ENCODE measurements around the gene BTN3A1.
"Not testable (repeated sequence)": the region's sequence is repeated elsewhere in the genome, so short reads cannot be mapped to it uniquely, and the experiment has no call there.

Gene BTN3A1

GRCh38 chr6:26412954-26413353 is 10.9 kb downstream of the BTN3A1 start:
- DNase-seq (ENCODE audit: extremely low read depth in 1 of 2, low read depth in 1 of 2) = no peak

DNA sequence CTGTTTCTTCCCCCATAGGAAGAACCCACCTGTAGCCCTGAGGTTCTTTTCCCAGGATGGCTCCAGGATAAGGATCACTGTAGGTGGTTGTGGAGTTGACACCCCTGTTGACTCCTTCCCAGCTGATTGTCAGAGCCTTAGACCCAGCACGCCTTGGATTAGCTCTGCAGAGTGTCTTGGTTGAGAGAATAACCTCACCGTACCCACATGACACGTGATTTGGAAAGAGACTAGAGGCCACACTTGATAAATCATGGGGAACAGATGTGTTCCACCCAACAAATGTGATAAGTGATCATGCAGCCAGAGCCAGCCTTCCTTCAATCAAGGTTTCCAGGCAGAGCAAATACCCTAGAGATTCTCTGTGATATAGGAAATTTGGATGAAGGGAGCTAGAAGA is 12.2 kb downstream of the BTN3A1 start:
- DNase-seq (ENCODE audit: extremely low read depth in 1 of 2, low read depth in 1 of 2) = no peak

- no peak for DNase-seq (ENCODE audit: extremely low read depth in 1 of 2, low read depth in 1 of 2)
These were observed 13.1 kb downstream of the BTN3A1 start for GRCh38 chr6:26415036-26415614.

DNA sequence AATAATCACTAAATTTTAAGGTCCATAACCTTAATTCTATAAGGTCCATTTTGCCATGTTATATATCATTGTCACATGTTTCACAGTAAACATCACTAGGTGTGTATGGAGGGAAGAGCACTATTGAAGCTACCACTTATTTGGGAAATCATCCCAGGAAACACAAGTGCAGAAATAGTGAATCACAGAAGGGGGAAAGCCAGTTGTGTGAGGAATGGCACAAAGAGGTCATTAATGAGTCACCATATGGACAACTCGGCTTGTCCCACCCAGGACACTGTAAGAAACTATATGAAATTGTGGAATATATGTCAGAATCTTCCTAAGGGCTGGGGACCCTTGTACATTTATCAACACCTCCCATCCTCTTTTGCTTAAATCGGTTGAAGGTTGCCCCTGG is 13.7 kb downstream of the BTN3A1 start:
- no peak for DNase-seq (ENCODE audit: extremely low read depth in 1 of 2, low read depth in 1 of 2)

GRCh38 chr6:26416288-26416687 is 14.2 kb downstream of the BTN3A1 start:
- DNase-seq (ENCODE audit: extremely low read depth in 1 of 2, low read depth in 1 of 2) = no peak

DNA sequence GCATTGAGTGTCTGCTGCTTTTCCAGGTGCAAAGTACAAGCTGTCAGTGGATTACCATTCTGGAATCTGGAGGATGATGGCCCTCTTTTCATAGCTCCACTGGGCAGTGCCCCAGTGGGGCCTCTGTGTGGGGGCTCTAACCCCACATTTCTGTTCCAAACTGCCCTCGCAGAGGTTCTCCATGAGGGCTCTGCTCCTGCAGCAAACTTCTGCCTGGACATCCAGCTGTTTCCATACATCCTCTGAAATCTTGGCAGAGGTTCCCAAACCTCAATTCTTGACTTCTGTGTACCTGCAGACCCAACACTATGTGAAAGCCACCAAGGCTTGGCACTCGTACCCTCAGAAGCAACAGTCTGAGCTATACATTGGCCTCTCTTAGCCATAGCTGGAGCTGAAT is 16.0 kb downstream of the BTN3A1 start:
- not testable (repeated sequence) for DNase-seq (ENCODE audit: extremely low read depth in 1 of 2, low read depth in 1 of 2)

GRCh38 chr6:26418795-26419194 is 16.7 kb downstream of the BTN3A1 start:
- not testable (repeated sequence) for DNase-seq (ENCODE audit: extremely low read depth in 1 of 2, low read depth in 1 of 2)

DNA sequence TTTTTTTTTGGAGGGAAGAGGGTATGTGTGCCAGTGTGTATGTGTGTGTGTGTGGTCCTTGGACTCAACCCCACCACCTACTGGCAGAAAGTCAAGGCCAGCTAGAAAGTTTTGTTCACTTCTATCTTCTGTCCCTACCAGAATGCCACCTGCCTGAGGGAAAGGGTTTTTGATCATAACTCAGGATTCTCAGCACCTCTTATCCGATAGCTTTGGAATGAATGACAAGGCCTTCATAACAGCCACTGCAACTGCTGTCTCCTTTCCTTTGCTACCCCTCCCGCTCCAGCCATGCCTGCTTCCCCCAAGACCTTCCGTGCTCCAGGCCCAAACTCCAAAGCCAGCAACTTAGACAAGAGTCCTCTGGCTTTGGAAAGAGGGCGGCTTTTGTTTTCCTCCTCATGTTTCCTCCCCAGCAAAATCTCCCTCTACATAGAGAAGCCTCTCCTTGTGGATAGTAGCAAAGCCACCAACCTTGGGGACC is 18.7 kb downstream of the BTN3A1 start:
- no peak for DNase-seq (ENCODE audit: extremely low read depth in 1 of 2, low read depth in 1 of 2)

DNA sequence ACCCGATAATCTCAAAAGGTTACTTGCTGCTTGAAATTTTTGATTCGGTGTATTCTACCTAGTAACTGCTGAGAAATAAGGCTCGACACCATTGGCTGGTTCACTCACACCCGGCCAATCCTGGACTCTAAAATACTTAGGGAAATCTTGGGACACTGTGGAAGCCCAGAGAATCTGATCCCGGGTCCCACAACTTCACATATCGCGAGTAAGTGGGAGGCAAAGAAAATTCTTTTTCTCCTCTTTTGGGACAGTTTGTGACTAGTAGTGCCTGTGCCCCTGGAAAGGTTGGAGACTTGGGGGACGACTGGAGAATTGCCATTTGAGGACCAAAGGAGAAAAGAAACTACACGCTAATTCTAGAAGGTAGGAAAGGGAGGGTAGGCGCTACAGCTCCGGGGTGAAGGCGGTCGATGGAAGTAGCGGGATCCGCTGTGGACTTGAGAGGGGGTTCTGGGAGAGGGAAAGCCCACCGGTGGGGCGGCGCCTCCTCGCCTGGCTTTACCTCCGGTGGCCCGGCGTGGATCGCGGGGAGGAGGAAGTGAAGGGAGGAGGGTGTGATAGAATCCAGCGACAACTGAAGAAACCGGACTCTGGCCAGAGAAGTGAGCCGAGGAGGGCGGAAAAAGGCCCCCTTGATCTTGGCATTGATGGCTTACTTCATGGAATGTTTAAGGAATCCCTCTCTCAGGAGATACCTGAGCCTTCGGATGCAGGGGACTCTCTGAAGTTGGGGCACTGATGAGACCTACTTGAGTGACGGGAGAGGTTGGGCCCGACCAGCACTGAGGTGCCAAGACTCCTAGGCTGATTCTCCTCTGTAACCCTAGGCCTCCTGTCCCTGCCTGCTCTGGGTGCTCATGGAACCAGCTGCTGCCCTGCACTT is 19.4 kb downstream of the BTN3A1 start:
- DNase-seq (ENCODE audit: extremely low read depth in 1 of 2, low read depth in 1 of 2) = no peak

- no peak for DNase-seq (ENCODE audit: extremely low read depth in 1 of 2, low read depth in 1 of 2)
These were observed 20.3 kb downstream of the BTN3A1 start for GRCh38 chr6:26422329-26422728.

- DNase-seq (ENCODE audit: extremely low read depth in 1 of 2, low read depth in 1 of 2) = no peak
These were observed 24.8 kb downstream of the BTN3A1 start for GRCh38 chr6:26426691-26427450.

DNA sequence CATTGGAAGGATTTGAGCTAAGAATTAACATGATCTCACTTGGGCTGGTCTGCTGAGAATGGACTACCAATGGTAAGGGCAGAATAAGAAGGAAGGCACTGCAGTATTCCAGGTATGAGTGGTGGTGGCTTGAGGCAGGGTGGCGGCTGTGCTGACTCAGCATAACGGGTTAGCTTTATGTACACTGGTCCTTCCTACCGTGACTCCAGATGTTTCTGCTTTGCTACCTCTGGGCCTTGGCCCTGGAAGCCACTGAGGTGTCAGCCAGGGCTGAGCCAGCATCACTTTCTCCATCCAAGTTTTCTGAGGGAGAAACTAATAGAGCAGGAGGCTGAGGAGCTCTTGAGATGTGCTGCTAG is 25.4 kb downstream of the BTN3A1 start:
- no peak for DNase-seq (ENCODE audit: extremely low read depth in 1 of 2, low read depth in 1 of 2)

GRCh38 chr6:26428206-26428605 is 26.1 kb downstream of the BTN3A1 start:
- DNase-seq (ENCODE audit: extremely low read depth in 1 of 2, low read depth in 1 of 2) = no peak

DNA sequence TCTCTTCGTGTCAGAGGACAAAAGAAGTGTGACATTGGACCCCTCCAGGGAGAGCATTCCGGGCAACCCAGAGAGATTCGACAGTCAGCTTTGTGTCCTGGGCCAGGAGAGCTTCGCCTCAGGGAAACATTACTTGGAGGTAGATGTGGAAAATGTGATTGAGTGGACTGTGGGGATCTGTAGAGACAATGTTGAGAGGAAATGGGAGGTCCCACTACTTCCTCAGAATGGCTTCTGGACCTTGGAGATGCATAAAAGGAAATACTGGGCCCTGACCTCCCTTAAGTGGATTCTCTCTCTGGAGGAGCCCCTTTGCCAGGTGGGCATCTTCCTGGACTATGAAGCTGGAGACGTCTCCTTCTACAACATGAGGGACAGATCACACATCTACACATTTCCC is 28.7 kb downstream of the BTN3A1 start:
- no peak for DNase-seq (ENCODE audit: extremely low read depth in 1 of 2, low read depth in 1 of 2)

DNA sequence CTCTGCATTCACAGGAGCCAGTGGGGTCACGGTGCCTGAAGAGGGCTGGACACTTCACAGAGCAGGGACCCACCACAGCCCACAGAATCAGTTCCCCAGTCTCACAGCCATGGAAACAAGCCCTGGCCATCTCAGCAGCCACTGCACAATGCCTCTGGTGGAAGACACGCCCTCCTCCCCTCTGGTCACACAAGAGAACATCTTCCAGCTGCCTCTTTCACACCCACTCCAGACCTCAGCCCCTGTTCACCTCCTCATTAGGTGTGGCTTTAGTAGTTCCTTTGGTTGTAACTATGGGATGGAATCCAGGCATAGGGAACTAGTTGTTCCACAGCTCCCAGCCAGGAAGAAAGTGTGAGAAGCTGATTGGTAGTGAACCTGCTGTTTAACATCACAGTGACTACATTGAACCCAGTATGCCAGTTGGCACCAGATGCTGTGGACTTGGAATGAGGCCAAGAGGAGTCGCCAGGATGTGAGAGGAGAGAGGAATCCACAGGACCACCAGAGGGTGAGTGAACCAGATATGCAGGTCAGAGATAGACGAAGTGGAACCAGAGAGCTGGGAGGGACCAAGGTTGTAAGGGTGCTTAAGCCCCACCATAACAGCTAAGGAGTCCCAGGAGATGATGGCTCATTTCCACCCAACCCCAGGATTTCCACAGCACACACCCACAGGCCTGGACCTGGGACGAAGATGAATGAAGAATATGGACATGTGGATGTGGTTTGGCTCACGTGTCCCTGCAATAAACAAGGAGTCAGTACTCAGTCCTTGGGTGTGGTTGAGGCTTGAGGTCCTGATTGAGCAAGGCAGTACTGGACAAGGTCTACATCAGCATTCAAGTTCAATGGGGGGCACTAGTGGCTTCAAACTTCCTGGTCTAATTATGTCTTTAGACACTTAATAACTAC is 29.4 kb downstream of the BTN3A1 start:
- no peak for DNase-seq (ENCODE audit: extremely low read depth in 1 of 2, low read depth in 1 of 2)

DNA sequence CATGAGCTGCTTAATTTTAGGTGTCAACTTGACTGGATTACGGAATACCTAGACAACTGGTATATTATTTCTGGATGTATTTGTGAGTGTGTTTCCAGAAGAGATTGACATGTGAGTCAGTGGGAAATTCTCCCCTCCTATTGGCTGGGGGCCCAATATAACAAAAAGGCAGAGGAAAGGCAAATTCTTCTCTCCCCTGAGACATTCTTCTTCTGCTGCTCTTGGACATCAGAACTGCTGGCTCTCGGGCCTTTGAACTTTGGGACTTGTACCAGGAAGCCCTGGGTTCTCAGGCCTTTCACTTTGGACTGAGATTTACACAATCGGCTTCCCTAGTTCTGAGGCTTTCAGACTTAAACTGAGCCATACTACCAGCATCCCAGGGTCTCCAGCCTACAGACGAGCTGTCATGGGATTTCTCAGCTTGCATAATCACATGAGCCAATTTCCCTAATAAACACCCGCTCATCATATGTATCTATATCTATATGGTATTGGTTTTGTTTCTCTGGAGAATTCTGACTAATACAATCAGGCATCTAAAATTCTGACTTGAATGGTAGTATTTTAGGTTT is 30.6 kb downstream of the BTN3A1 start:
- no peak for DNase-seq (ENCODE audit: extremely low read depth in 1 of 2, low read depth in 1 of 2)

DNA sequence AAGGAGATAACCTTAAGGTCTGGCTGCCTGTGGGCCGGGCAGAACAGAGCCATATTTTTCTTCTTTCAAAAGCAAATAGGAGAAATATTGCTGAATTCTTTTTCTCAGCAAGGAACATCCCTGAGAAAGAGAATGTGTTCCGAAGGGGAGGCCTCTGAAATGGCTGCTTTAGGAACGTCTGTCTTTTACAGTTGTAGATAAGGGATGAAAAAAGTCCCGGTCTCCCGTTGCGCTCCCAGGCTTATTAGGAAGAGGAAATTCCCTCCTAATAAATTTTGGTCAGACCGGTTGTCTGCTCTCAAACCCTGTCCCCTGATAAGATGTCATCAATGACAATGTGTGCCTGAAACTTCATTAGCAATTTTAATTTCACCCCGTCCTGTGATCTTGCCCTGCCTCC is 31.6 kb downstream of the BTN3A1 start:
- not testable (repeated sequence) for DNase-seq (ENCODE audit: extremely low read depth in 1 of 2, low read depth in 1 of 2)

DNA sequence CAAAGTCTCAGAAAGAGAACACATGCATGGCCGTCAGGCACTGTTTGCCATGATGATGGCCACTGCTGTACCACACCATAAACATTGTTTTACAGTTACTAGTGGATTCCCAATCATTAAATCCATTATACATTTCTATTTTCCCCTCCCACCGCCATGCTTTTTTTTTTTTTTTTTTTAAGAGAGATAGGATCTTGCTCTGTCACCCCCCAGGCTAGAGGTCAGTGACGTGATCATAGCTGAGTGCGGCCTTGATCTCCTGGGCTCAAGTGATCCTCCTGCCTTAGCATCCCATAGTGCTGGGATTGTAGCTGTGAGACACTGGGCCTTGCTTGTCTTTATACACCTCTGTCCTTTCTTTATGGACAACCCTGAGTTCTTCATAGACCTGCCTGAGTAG is 33.9 kb downstream of the BTN3A1 start:
- DNase-seq (ENCODE audit: extremely low read depth in 1 of 2, low read depth in 1 of 2) = no peak

GRCh38 chr6:26437550-26437949 is 35.5 kb downstream of the BTN3A1 start:
- DNase-seq (ENCODE audit: extremely low read depth in 1 of 2, low read depth in 1 of 2) = no peak

DNA sequence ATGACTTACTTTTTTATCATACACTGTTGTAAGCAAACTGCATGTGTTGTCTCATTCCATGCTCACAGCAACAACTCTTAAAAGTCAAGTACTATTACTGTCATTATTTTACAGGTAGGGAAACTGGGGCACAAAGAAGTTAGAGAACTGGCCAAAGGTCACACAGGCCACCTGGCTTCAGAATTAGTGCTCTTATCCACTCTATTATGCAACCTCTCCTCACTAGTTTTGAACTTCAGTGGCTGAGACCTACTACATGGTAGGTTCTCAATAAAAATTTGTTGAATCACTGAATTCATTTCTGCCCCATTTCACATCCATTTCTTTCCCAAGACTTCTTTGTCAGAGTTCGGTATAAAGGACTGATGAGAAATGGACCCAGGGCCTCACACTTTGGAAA is 35.9 kb downstream of the BTN3A1 start:
- no peak for DNase-seq (ENCODE audit: extremely low read depth in 1 of 2, low read depth in 1 of 2)
